NCI-H1436 treated with DMSO at 0.1 percent for 48 hours (cell line): Measurements from ENCODE around the gene GLB1L2.

Experiments
- DNase-seq: peaks from one replicate; lab custom pipeline; 2025; lab: John Stamatoyannopoulos, UW

Gene GLB1L2

DNA sequence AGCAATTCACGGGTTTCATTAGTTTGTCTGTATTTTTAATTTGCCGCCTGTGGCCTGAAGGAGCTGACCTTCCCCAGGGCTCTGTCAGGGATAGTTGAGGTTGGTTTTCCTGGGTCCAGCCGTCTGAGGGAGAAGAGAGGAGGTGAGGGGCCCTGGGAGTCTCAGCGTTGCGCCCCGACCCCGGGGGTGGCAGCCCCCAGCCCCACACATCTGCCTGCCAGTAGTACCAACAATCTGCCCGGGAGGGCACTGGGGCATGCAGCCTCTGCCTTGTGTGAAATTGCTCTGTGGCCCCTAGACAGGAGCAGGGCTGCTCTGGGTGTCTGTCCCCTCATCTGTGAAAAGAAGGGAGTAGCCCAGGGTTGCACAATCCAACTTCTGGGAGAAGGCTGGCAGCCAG, 73.6 kb downstream of the GLB1L2 start:
- DNase-seq: no peak

DNA sequence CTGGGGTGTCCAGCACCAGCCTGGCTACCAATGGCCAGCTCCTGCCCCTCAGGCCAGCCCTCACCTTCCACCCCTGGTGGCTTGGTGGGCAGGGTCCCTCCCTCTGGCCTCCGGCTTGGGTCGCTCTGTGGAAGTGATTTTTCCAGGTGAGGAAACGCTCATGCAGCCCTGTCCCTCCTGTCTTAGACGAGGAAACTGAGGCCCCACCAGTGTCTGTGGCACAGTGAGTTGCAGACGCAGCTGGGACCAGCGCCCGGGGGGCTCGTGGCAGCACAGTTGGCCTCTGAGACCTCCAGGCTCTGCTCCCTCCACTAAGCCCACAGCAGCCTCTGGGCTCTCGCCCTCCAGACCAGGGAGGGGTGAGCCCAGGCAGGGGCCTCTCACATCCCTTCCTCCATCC, 74.1 kb downstream of the GLB1L2 start:
- DNase-seq: no peak

DNA sequence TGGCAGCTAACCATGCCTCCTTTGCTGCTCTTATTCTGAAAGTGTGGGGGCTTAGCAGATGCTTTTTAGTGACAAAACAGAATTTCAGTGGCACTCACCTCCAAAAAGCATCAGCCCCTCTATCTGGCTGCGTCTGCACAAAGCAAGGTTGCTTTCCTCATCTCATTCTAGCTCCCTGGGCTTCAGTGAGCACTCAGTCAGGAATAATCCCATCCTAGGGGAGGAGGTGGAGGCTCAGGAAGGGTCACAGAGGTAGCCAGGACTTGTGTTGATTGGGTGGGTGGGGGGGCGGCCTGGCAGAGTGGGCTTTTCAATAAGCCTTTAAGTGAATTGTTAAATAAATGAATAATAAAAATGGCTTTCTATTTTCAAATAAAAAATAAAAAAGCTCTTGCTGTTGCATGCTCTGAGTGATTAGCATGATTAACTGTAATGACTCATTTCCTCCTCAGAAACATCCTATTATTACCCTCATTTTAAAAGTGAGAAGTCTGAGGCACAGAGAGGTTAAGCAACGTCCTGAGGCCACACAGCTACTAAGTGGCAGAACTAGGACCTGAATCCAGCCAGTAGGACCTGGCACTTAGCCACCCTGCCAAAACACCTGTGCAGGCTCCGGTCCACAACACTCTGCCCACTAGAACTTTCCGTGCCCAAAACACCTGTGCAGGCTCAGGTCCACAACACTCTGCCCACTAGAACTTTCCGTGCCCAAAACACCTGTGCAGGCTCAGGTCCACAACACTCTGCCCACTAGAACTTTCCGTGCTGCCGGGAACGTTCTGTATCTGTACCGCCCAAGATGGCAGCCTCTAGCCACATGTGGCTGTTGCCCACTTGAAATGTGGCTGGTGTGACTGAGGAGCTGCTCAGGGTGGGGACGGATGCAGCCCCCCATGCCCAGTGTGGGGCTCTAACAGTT, 74.7 kb downstream of the GLB1L2 start:
- DNase-seq: no peak

DNA sequence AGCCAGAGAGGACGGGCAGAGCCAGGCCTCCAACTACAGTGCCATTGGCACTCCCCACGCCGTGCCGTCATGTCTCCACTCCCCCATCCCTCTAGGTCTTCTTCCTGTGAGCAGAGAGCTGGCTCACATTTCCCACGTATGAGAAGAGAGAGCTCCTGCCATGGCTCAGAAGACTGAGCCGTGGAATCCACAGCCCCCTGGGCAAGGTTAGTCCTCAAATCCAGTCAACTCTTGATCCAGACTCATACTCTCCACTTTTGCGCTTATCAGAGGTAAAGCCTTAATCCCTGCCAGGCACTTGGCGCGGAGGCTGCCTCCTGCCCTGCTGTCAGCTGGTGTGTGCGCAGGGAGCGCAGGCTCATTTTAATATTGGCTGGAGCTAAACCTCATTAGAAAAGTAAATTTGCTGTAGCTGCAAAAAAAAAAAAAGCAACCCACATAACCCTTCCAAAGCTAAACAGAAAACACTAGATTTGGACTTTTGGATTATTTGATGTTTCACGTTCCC, 75.6 kb downstream of the GLB1L2 start:
- DNase-seq: no peak

DNA sequence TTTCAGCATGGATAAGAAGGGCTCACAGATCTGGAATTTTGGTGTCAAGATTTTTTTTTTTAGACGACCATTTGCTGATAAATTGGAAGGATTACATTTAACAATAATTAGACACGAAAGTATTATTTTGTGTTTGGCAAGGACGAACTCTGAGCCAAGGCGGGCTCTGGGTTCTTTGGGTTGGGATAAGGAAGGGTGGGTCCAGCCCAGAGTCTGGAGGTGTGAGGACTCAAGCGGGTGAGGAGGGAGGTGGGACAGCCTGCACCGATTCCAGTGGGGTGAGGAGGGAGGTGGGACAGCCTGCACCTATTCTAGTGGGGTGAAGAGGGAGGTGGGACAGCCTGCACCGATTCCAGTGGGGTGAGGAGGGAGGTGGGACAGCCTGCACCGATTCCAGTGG, 76.1 kb downstream of the GLB1L2 start:
- DNase-seq: no peak

DNA sequence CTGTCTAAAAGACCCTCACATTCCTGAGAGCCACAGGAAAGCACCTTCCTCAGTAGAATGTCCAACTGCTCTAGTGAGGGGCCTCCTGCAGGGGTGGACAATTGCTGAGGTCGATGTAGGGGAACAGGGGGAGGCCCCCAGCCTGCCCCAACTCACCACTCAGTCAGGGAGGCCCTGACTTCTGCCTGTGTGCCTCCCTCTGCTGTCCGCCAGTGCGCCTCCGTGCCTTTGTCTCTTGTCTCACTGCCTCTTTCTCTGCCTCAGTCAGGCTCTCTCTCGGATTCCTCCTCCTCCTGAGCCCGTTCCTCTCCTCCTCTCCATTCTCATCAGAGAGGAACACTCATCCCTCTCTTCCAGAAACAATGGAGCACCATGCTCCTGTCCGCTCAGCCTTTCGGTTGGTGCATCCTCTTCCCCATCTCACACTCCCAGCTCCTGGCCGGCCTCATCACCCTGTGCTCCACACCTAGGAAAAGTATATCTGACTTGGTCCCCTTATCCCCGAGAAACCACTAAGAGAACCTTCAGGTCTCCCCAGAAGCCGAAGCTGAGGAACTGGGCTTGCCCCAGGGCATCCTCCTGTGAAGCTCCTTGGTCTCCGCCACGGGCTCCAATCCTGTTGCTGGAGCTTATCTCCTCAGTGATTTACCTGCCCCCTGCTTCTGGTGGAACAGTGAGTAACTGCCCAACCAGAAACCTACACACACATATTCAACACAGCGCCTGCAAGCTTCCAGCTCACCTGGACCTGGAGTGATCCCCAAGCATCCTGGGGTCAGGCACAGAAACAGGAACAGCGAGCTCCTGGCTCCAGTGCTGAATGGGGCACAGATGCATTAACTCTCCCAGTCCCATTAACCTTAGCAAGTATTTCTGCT, 78.0 kb downstream of the GLB1L2 start:
- no peak for DNase-seq

DNA sequence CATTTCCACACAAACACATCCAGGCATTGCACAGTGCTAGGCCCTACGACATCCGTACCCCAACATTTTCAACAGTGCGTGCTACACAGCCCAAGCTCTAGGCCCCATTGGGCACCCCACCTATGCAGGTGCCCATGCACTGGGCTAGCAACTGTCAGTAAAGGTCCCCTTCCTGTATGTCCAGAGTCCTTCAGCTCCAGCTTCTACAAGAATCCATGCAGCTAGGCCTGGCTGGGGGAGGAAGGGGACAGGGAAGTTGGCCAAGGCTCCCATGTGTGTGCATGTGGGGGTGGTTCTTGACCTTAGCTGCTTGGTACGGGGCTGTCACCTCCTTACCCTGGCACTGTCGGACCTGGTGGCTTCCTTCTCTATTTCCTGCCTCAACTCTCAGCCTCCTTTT, 79.0 kb downstream of the GLB1L2 start:
- DNase-seq: no peak

DNA sequence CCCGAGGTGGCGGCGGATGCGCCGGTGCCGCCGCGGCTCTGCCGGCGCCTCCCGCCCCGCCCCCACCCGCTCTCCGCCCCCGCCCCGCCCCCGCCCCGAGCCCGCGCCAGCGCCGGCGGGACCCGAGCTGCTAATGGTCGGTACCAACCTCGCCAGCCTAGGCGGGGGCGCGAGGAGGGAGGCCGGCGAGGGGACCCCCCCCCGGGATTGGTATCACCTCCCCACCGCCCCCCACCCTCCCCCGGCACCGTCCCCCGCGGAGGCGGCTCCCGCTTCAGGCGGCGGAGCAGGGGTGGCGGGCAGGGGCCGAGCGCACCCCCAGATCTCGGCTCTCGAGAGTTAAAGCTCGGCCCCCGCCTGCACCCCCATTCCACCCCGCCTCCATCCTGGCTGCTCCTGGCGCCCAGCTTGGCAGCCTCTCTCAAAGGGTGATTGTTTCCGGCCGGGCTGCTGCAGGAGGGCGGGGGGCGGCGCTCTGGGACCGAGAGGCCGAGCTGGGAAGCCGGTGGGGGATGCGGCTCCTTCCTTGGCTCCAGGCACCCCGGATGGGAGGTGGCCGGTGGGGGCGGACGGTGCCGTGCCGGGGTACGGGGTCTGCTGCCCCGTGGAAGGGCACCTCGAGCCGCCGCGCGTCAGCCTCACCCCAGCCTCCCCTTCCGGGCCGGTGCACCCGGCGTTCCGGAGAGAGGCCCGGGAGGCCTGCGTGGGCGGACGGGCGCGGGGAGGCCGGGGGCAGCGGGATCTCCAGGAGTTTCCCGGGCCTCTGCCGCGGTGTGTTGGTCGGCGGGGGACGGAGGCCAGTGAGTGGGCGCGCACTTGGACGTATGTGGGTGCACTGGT, 80.6 kb downstream of the GLB1L2 start, which contains the start of gene B3GAT1:
TSS of gene B3GAT1 (minus strand) at position 40 of the 840 bp plus-strand sequence. CDS start 24,583 bp downstream, outside the sequence.
- DNase-seq: no peak

DNA sequence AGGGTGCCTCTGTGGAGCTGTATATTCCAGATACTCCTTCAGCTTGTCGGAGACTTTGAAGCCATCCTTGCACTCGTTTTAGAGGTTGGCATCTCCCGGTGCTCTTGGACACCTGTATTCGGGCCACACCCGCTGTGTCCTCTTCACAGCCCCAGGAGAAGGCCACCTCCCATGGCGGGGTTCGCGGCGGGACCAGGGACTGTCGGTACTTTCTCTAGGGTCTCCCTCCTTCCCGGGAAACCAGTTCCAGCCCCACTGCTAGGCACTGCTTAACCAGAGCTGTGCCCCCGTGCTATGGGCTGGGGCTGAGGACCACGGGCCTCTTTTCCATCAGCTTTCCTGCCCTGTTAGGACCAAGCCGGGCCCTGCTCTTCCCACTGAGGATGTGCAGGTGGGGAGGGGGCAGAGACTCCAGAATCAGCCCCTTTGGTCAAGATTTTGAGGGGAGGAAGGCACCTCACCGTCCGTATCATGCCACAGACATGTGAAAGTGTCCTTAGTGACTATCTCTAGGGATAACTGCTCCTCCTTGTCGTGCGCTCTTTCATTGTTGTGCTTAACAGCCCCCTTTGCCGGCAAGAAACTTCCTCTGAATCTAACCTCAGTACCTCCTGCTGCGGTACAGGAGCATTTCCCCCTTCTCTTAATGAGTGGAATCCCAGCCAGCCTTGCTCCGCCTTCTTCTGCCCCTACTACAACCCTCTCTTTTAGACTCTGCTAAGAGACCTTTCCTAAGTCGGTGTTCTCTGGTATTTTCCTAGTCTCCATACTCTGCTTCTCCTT, 81.4 kb downstream of the GLB1L2 start:
- DNase-seq: no peak

DNA sequence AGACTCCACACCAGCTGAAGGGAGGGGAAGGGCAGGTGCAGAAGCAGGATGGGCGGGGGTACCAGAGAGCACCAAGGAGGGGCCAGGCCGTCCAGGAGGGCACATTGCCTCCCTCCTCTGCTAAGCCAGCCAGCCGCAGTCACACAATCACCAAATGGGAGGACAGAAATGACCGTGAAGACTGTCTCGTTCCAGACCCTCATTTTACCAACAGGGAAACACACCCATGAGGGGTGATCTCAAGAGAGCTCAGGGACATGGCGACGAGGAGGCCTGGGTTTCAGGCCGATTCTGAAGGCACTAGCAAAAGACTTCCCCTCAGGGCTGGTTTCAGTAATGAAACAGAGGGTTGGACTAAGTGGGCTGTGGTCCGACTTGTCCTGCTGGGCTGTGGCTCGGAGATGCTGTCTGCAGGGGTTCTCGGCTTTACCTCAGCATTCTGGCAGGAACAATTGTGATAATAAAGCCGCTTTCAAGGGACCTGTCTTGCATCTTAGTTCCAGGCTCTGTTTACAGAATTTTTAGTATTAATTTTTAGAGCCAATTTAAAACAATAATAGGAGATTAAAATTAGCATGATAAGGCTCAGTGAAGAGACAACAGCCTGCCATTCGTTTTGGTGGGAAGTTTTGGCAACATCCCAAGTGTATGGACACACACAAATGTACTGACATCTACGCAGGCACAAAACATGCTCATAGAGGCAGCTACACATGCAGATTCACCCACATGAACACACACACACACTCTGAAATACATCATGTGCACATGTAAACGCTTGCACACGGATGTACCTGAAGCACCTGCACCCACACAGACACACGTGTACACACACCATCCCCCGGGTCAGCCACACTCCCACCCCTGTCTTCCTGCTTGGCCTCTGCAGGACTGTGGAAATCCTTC, 82.3 kb downstream of the GLB1L2 start:
- no peak for DNase-seq

DNA sequence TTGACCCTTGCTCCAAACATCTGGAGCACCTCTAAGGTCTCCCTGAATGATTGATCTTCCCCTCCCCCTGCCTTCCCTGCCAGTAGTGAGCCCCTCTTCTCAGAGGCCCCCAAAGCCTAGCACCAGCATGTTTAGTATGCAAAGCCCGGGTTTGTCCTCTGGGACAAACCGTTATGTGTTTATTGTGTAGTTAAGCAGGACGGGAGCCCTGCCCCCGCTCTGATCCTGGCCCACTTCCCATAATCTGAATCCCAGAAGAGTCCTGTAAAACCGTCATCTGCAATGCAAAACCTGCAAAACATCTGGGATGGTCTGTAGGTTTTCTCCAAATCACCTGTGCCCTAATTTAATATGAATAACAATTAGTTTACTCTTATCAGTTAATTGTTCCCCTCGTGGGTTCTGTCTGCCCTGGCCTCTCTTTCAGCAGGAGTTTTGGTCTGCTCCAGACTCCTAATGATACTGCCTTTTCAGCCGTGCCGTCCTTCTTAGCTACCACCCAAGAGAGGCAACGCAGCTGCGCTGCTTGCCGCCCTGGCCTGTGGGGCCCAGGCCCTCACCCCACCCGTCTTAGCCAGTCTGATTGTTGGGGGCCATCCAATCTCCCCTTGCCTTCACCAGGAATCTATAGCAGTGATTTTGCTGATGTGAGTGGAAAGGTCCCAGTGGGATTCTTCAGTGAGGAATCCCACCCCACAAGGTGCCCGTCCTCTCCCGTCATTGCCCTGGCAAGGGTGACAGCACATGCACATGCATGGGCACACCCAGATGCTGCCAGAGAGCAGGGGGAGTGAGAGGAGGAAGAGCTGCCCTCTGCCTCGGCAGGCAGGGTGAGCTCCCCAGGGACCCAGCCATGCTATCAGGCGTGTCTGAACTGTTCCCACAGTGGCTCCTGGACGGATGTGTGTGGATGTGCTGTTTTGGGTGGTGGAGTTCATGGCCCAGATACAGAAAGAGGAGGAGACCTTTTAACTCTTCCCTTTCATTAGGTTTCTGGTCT, 83.3 kb downstream of the GLB1L2 start:
- DNase-seq: no peak

DNA sequence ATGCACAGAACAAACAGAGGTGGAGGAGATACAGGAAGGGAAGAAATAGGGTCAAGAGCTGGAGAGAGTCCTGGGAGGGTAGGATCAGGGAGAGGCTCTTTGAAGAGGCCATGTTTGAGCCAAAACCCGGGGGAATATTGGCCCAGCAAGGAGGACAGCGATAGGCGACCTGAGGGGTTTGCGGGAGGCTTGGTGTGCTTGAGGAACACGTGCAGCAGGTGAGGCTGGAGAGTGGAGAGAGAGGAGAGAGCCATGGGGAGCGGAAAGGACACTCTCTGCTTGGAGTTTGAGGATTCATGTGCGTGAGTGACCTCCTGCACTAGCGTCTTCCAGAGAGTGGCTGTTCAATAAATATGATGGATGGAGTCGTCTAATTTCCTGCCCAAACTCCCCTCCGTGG, 84.9 kb downstream of the GLB1L2 start:
- no peak for DNase-seq

DNA sequence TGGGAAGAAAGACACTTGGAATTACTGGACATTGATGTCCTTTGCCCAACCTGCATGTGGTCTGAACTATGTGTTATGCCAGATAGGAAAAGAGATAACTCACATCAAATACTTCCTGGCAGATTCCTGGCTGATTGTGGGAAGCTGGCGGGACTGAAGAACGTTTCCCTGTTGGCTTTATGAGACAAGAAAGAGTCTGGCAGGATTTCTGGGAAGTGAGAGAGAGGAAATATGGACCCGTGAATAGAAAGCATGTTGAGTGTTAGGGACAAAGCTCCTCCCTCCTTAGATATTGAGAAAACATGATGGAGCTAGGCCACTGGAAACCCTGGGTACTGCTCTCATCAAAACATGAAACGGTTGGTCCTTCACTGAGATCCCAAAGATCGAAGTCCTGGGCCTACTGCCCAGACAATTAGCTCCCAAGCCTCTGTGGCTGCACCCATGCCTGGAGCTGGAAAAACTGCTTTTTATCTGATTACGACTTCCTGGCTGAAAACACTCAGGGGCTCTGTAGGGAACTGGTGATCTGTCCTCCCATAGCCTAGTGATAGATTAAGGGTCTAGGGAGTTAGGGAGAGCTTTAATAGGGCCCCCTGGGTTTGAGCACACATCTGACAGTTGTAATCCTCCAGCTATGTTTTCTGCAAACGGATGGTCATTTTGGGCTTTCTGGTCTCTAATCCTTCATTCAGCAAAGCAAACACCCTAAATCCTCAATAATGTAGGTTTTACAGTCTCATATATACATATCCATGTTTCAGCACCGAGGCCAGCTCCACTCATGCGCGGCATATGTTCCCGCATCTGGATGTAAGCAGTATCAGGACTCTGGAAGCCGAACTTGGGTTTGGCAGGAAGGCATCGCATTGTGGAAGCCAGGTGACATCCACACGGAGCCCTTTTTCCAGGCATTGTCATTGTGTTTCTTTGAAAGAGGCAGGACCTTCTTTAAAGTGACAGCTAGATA, 86.4 kb downstream of the GLB1L2 start:
- DNase-seq: no peak

DNA sequence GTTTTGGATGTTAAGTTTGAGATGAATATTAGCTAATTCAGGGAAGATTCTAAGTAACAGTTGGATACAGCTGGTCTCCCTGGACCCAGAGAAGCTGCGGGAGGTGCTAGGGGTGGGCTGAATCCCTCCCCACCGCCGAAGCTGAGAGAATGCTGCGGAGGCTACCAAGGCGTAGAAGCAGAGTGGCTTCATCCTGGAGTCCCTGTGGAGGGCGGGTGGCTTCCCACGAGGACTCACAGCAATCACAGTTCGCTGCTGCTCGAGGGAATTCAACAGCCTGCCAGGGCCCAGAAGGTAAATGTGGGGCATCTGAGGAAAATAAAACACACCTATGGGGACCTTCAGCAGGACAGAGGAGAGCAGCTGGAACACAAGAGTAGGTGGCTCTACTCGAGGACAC, 91.3 kb downstream of the GLB1L2 start:
- no peak for DNase-seq

DNA sequence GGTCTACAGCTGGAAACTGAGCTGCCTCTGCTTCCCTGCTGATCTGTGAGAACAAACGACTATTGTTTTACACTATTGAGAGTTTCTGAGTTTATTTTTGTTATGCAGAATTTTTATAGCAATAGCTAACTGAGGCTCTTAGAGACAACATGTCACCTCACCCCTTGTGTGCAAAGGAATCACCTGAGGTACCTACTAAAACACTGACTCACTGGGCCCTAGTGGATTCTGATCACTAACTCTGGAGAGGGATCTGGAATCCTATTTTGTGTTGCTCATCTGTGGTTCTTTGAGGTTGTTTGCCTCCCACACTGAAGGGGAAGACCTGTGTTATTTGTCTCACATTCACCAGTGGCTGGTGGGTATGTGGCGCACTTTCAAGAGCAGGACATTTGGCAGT, 93.6 kb downstream of the GLB1L2 start:
- no peak for DNase-seq
